Measurements from ENCODE around the gene SVEP1. TPM values are rescaled to one million over a fixed set of nuclear protein-coding genes. Genes with fewer than 3 reads are reported as not detected.

Gene SVEP1
- total RNA-seq, 4 donors from 2014 or later, result 53.8 to 97.8 (median 78.8) TPM

GRCh38 chr9:110487196-110487595 lies 92.3 kb downstream of the SVEP1 start:
- no peak overlapping the region for H3K27ac ChIP-seq
- H3K36me3 ChIP-seq, result peaks cover 0 to 25% (median 0%) of the 10 kb centered on the region in 3 donors
- H3K9me3 ChIP-seq, result no peaks in the 10 kb centered on the region
- DNase-seq (ENCODE audit: low spot score in 2 of 2), result no peak
- no peaks in the 10 kb centered on the region for H3K27me3 ChIP-seq
- no peak overlapping the region for H3K4me3 ChIP-seq
- TF ChIP-seq POLR2A (IDR thresholded peaks at IDR 0.05), result no peak
- TF ChIP-seq, protein P1, sequence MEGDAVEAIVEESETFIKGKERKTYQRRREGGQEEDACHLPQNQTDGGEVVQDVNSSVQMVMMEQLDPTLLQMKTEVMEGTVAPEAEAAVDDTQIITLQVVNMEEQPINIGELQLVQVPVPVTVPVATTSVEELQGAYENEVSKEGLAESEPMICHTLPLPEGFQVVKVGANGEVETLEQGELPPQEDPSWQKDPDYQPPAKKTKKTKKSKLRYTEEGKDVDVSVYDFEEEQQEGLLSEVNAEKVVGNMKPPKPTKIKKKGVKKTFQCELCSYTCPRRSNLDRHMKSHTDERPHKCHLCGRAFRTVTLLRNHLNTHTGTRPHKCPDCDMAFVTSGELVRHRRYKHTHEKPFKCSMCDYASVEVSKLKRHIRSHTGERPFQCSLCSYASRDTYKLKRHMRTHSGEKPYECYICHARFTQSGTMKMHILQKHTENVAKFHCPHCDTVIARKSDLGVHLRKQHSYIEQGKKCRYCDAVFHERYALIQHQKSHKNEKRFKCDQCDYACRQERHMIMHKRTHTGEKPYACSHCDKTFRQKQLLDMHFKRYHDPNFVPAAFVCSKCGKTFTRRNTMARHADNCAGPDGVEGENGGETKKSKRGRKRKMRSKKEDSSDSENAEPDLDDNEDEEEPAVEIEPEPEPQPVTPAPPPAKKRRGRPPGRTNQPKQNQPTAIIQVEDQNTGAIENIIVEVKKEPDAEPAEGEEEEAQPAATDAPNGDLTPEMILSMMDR (IDR thresholded peaks at IDR 0.05), result no peak
- TF ChIP-seq EP300 (IDR thresholded peaks at IDR 0.05), result no peak
- no peaks in the 10 kb centered on the region for H3K4me1 ChIP-seq

- H3K4me3 ChIP-seq, result no peak overlapping the region
- no peaks in the 10 kb centered on the region for H3K27me3 ChIP-seq
- DNase-seq (ENCODE audit: low spot score in 2 of 2), result no peak
- no peaks in the 10 kb centered on the region for H3K4me1 ChIP-seq
- WGBS, 2 donors, result 72 to 100% methylated on average over 1 of the region's 1 CpG
- H3K27ac ChIP-seq, result no peak overlapping the region
- TF ChIP-seq, protein P1 (IDR thresholded peaks at IDR 0.05), result no peak
- no peak for TF ChIP-seq POLR2A (IDR thresholded peaks at IDR 0.05)
- no peak for TF ChIP-seq EP300 (IDR thresholded peaks at IDR 0.05)
- no peaks in the 10 kb centered on the region for H3K9me3 ChIP-seq
- H3K36me3 ChIP-seq, result peaks cover 0 to 25% (median 0%) of the 10 kb centered on the region in 3 donors
These were observed 93.3 kb downstream of the SVEP1 start for GRCh38 chr9:110486218-110486617.

GRCh38 chr9:110479481-110479880 lies 100.1 kb downstream of the SVEP1 start:
- WGBS, 2 donors, result 41 to 44% methylated on average over 5 of the region's 5 CpGs
- Histone ChIP-seq H3K27me3 (no peaks in the 10 kb centered on the region), H3K27ac (no peak overlapping the region), H3K4me1 (no peaks in the 10 kb centered on the region), H3K9me3 (no peaks in the 10 kb centered on the region), H3K36me3 (peaks cover 0 to 10% (median 0%) of the 10 kb centered on the region in 3 donors), H3K4me3 (no peak overlapping the region)
- TF ChIP-seq POLR2A (IDR thresholded peaks at IDR 0.05) (no peak), EP300 (IDR thresholded peaks at IDR 0.05) (no peak)
- TF ChIP-seq, protein P1 (IDR thresholded peaks at IDR 0.05), result no peak
- no peak for DNase-seq (ENCODE audit: low spot score in 2 of 2)

- H3K27me3 ChIP-seq, result no peaks in the 10 kb centered on the region
- WGBS, 2 donors, result 41 to 76% methylated on average over 3 of the region's 3 CpGs
- DNase-seq (ENCODE audit: low spot score in 2 of 2), result no peak
- no peaks in the 10 kb centered on the region for H3K4me1 ChIP-seq
- H3K9me3 ChIP-seq, result no peaks in the 10 kb centered on the region
- TF ChIP-seq, protein P1 (IDR thresholded peaks at IDR 0.05), result no peak
- TF ChIP-seq POLR2A (IDR thresholded peaks at IDR 0.05) (no peak), EP300 (IDR thresholded peaks at IDR 0.05) (no peak)
- no peak overlapping the region for H3K27ac ChIP-seq
- H3K36me3 ChIP-seq, result peaks cover 0 to 6% (median 0%) of the 10 kb centered on the region in 3 donors
- no peak overlapping the region for H3K4me3 ChIP-seq
These were observed 103.3 kb downstream of the SVEP1 start for GRCh38 chr9:110476251-110476650.

- Histone ChIP-seq H3K27me3 (no peaks in the 10 kb centered on the region), H3K4me1 (no peaks in the 10 kb centered on the region), H3K36me3 (peaks cover 0 to 32% (median 0%) of the 10 kb centered on the region in 3 donors), H3K4me3 (no peak overlapping the region), H3K27ac (no peak overlapping the region), H3K9me3 (no peaks in the 10 kb centered on the region)
- TF ChIP-seq, protein P1 (IDR thresholded peaks at IDR 0.05), result no peak
- no peak for TF ChIP-seq EP300 (IDR thresholded peaks at IDR 0.05)
- TF ChIP-seq POLR2A (IDR thresholded peaks at IDR 0.05), result no peak
- no peak for DNase-seq (ENCODE audit: low spot score in 2 of 2)
- 80 to 81% methylated on average over 6 of the region's 6 CpGs for WGBS, 2 donors
These were observed 107.4 kb downstream of the SVEP1 start for GRCh38 chr9:110472111-110472510.
